Measurements from ENCODE around the gene ACTR1A.
"Not testable (repeated sequence)": the region's sequence is repeated elsewhere in the genome, so short reads cannot be mapped to it uniquely, and the experiment has no call there.

The ACTR1A gene

DNA sequence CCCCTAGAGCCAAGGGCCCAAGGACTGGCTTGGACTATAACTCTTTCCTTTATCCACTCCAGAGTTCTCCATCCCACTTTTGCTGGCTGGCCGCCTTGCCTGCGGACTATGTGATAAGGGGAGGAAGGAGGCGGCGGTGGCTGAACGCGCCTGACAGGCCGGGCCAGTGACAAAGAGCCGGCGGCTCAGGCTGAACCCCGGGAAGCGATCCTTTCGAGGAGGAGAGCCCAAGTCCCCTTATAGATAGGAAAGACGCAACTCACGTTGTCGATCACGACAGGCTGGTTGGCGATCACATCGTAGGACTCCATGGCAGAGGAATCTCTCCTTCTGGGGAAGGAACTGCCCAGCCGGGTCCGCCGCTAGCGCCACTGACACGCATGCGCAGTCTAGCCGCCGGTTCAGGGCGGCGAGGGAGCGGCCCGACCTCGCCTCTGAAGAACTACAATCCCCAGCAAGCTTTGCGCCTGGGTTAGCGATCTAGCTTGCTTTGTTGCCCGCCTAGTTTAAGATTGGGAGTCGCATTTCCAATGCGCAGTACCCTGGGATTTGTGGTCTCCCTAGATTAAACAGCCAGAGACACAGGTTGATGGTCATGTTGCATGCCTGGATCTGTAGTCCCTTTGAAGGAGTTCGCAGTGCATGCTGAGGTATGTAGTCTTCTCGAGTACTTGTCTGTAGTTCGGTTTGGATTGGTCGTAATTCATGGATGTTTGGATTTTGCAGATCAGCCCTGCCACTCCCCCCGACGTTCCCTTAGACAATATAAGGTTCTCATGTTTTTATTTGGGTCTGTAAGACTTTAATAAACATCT is at the start of gene ACTR1A:
ACTR1A (minus strand) TSS at position 376 of the 815 bp plus-strand sequence; CDS start at position 311, 65 bp downstream.
- peak; percentile 90 for DNase-seq (ENCODE audit: extremely low read depth in 1 of 2, low read depth in 1 of 2)

DNA sequence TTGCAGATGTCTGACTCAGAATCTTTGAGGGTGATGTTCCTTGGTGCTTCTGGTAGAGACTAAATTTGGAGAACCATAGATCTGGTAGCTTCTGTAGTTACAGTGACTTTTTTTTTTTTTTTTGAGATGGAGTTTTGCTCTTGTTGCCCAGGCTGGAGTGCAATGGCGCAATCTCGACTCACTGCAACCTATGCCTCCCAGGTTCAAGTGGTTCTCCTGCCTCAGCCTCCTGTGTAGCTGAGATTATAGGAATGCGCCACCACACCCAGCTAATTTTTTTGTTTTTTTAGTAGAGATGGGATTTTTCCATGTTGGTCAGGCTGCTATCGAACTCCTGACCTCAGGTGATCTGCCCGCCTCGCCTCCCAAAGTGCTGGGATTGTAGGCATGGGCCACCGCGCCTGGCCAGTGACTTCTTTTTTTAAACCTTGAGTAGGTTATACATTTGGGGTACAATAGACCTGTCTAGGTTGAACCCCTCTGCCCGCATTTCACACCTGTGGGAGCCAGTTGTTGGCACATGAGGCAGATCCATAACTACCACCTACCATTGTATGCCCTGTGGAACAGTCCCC is 48.2 kb upstream of the ACTR1A start:
- no peak for DNase-seq (ENCODE audit: extremely low read depth in 1 of 2, low read depth in 1 of 2)

DNA sequence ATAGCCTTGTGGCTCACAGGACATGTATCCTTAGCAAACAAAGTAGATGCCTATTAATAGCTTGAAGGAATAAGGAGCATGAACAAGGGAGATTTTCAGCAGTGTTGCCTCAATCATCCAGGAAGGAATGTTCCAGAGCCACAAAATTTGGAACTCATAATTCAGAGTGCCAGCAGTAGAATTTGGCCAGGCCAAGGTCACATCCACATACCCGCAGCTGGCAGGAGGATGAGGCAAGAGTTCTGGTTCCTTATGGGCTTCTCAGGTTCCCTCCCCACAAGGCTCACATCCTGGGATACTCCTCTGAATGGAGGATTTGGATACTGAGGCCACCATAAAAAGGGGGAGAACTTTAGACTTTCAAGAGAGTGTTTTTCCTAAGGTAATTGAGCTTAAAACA is 47.0 kb upstream of the ACTR1A start:
- no peak for DNase-seq (ENCODE audit: extremely low read depth in 1 of 2, low read depth in 1 of 2)

DNA sequence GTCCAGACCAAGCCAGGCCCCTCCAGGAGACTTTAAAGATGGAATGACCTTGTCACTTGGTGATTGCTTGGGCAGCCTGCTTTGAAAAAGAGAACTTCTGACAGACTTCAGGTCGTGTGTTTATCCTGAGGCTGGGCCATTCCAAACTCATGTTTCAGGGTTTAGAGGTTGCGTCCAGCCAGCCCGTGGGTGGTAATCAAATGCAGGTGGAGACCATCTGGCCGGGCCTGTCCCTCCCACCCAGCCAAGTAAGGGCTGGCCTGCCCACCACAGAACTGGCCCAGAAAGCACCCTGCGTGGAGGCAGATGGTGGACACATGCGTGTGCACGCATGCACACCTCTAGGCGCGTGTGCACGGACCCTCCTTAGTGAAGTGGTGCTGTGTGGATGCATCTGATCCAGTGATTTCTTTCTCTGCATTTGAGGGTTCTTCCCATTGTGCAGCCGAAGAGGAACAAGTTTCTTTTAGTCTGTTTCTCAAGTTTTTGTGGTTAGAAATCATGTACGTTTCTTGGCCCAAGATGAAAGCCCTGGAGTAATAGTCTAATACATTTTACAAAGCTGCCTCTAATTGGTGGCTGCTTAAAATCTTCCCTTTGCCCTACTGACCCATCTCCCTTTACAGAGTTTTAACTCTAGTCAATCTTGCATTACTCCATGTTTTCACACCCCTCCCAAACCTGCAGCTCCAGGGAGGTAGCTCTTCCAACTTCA is 44.3 kb upstream of the ACTR1A start:
- no peak for DNase-seq (ENCODE audit: extremely low read depth in 1 of 2, low read depth in 1 of 2)

DNA sequence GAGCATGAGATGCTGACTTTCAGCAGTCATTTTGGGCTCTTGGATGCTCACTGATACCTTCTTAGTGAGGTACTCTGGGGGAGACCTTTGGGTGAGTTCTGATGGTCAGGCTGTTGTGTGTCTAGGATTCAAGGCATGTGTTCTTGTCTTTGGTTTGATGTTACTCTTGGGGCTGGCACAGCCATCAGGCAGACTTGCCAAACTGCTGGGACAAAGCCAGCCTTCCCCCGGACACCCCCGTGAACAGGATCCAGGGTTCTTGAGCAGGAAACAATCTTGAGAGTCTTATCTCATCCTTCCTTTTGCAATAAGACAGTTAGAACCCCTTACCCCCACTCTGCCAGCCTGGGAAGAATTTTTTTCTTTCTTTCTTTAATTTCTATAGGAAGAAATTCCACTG is 43.5 kb upstream of the ACTR1A start:
- DNase-seq (ENCODE audit: extremely low read depth in 1 of 2, low read depth in 1 of 2) = no peak

DNA sequence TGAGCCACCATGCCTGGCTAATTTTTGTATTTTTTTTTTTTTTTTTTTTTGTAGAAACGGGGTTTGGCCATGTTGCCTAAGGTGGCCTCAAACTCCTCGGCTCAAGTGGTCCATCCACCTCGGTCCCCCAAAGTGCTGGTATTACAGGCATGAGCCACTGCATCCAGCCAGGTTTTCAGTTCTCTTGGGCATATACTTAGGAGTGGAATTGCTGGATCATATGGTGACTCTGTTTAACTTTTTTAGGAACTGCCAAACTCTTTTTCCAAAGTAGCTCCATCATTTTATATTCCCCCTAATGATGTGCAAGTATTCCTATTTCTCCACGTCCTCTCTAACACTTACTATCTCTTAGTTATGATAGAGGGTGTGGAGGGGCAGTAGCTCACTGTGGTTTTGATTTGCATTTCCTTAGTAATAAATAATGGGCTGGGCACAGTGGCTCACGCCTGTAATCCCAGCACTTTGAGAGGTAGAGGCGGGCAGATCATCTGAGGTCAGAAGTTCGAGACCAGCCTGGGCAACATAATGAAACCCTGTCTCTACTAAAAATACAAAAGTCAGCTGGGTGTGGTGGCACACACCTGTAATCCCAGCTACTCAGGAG is 42.9 kb upstream of the ACTR1A start:
- DNase-seq (ENCODE audit: extremely low read depth in 1 of 2, low read depth in 1 of 2) = no peak

DNA sequence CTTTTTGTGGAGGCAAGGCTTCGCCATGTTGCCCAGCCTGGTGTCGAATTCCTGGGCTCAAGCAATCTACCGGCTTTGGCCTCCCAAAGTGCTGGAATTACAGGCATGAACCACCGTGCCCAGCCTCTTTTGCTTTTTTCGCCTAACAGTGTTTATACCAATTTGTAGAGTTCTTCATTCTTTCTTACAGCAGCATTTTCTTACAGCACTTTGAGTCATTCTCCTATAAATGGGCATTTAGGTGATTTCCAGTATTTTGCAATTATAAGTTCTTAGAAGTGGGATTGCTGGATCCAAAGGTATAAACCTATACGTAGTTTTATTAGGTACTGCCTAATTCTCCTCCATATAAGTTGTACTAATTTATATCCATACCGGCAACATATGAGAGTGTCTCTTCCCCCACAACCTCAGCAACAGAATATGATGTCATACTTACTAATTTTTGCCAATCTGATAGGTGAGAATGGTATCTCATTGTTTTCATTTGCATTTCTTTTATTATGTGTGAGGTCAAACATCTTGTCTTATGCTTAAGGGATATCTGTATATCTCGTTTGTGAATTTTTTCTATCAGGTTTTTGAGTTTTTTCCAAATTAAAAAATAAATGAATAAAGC is 40.4 kb upstream of the ACTR1A start:
- no peak for DNase-seq (ENCODE audit: extremely low read depth in 1 of 2, low read depth in 1 of 2)

DNA sequence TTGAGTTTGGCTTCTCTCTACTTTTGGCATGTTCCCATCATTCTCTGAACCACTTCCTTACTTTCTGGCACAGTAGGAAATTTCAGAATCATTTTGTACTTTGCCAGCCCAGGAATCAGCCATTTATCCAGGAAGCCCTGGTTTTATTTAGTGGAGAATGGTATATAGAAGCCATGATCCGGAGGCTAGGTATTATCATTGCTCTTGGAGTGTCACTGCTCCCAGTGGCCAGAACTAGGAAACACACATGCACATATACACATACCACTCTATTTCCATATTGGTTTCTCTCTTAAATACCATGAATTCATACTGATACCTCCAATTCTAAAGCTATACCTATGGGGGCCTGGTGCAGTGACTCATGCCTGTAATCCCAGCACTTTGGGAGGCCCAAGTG is 37.5 kb upstream of the ACTR1A start:
- DNase-seq (ENCODE audit: extremely low read depth in 1 of 2, low read depth in 1 of 2) = no peak

DNA sequence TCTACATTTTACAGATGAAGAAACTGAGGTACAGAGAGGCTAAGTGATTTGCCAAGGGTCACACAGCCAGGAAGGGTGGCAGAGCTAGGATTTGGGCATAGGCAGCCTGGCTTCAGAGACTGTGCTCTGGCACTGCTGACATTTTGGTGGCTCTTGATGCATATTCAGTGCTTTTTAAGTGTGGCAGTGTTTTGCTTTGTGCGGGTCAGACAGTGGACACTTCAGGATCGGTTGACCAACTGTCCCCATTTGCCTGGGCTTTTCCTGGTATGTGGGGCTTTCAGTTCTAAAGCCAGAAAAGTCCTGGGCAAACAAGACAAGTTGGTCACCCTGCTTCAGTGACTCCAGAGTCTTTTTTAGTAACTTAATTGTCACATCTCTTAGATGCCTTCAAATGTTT is 36.3 kb upstream of the ACTR1A start:
- no peak for DNase-seq (ENCODE audit: extremely low read depth in 1 of 2, low read depth in 1 of 2)

DNA sequence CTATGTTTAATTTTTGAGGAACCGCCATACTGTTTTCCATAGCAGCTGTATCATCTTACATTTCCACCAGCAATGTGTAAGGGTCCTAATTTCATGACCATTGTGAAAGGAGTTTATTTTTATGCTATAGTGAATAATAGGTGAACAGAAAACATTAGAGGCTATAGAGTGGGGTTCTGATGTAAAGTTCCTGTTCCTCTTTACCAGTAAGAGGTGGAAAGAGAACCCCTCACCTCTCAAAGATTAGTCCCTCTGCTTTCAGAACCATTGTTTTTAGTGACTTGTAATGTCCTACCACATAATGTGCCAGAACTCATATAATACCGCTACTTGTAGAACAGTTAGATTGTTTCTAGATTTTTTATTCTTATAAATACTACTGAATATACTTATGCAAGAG is 35.4 kb upstream of the ACTR1A start:
- DNase-seq (ENCODE audit: extremely low read depth in 1 of 2, low read depth in 1 of 2) = no peak

DNA sequence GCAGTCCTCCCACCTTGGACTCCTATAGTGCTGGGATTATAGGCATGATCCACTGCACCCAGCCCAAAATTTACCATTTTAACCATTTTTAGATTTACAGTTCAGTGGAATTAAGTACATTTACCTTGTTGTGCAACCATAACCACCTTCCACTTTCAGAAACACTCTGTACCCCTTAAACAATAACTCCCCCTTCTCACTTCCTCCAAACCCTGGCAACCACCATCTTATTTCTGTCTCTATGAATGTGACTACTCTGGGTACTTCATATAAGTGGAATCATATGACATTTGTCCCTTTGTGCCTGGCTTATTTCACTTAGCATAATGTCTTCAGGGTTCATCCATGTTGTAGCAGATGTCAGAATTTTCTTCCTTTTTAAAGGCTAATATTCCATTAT is 34.9 kb upstream of the ACTR1A start:
- DNase-seq (ENCODE audit: extremely low read depth in 1 of 2, low read depth in 1 of 2) = no peak

DNA sequence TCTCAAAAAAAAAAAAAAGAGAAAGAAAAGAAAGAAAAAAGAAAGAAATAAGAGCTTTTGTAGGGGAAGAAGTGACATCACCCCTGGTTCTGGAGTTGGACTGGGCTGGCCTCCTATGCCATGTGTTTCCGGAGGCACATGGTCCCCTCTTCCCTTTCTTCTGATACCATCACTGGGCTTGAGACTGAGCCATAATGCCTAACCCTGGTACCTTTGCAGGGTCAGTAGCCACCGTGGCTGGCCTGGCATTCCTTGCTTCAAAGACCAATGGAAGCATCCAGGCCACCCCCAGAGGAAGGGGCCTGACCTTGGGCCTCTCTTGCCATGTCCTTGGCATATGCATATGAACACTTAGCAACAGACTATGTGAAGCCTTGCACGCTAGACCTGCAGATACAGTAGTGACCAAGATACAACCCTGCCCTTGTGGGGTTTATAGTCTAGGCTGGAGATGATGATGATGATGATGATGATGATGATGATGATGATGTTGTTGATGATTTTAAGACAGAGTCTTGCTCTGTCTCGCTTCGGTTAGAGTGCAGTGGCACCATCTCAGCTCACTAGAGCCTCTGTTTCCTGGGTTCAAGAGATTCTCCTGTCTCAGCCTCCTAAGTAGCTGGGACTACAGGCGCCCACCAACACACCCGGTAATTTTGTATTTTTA is 33.1 kb upstream of the ACTR1A start:
- no peak for DNase-seq (ENCODE audit: extremely low read depth in 1 of 2, low read depth in 1 of 2)

DNA sequence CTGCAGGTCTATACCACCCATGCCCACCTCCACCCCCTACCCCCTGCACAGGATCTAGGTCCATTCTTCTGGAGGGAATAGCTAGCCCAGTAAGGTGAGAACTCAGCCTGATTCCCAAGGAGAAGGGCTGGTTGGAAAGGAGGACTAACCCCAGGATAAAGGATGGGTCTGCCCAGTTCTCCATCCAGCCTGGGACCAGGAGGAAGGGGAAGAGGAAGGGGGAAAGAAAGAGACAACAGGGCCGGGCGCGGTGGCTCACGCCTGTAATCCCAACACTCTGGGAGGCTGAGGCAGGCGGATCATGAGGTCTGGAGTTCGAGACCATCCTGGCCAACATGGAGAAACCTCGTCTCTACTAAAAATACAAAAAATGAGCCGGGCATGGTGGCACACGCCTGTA is 32.5 kb upstream of the ACTR1A start:
- not testable (repeated sequence) for DNase-seq (ENCODE audit: extremely low read depth in 1 of 2, low read depth in 1 of 2)

DNA sequence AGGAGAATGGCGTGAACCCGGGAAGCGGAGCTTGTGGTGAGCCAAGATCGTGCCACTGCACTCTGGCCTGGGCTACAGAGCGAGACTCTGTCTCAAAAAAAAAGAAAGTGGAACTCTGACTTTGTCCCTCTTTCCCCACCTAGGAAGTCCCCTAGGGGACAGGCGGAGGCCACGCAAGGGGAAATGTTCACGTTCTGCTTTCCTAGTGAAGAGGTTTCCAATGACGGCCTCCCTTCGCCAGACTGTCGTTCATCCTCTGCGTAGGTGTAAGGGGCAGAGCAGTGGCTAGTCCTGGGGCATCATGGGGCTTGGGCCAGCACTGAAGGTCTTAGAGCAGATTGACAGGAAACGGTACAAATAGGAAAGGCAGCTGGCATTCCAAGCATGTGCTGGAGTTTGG is 31.8 kb upstream of the ACTR1A start:
- DNase-seq (ENCODE audit: extremely low read depth in 1 of 2, low read depth in 1 of 2) = no peak

DNA sequence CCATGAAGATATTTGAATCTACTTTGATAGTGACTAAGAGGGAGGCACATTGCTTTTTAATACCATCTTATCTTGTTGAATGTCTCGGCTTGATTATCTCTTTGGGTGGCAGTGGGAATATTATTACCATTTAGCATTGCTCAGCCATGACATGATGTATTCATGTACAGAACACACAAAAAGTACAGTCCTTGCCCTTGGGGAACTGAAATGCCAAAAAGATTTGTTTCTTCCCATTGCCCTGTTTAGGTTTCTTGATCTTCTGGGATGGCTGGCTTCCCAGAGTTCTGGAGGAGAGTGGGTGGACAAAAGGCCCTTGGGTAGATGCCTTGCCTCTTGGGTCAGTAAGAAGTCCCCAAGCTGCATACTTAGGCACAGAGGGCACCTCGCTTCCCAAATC is 25.0 kb upstream of the ACTR1A start:
- no peak for DNase-seq (ENCODE audit: extremely low read depth in 1 of 2, low read depth in 1 of 2)

DNA sequence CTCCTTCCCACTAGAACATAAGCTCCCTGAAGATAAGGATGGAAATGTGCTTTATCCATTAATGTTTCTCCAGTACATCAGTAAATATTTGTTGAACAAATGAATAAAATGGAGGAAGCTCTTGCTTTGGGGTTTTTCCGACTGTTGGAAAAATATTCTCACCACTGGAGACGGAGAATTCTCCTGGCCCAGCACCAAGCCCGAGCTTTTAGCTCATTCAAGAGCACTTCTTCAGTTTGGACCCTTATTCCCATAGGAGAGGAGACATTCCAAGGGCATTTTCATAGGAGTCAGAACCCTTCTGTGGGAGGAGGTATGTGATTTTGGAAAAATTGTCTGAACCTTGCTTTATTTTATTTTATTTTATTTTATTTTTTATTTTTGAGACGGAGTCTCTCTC is 22.2 kb upstream of the ACTR1A start:
- DNase-seq (ENCODE audit: extremely low read depth in 1 of 2, low read depth in 1 of 2) = no peak

DNA sequence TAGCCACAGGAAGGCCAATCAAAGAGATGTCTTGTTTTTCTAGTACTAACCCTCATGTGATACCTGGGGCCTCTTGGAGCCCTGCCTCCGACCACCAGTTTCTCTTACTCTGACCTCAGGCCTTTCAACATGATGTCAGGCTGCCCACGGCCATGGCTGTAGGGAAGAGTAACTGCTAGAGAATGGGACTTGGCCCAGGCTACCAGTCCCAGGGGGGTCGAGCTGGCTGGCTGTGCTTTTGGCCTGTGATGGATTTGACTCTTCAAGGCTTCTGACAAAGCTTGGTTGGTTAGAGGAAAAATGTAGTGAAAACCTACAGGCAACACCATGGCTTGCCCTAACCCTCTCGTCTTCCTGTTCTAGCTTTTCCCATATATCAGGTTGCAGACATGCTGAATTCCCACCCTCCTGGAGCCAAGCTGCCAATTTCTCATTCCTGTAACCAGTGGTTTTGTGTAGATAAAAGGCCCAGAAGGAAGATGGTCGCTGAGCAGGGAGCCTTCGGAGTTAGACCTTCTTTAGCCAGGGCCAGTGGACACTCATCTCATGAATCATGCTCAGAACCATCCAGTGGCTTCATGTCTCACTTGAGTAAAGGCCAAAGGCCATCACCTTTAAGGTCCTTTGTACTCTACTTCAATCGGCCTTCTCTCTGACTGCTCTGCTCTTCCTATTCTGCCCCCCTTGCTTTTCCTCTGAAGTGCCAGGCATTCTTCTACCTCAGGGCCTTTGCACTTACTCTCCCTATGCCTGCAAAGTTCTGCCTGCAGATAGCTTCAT is 20.9 kb upstream of the ACTR1A start:
- DNase-seq (ENCODE audit: extremely low read depth in 1 of 2, low read depth in 1 of 2) = no peak

DNA sequence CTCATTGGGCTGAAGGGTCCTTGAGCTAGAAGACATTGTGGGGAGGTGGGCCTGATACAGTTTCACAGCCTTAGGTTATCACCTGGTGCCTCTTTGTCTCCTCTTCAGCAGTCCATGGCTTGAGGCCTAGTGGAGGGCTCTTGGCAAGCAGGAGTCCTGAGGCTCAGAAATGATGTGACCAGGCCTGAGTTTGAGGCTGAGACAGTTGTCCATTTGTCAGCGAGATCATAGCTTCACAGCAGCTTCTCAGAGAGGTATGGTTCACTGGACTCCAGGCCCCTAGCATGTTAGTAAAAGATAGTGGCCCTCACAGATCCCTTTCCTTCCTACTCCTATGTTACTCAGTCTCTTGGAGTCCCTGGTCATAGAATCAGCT is 20.4 kb upstream of the ACTR1A start:
- DNase-seq (ENCODE audit: extremely low read depth in 1 of 2, low read depth in 1 of 2) = no peak

DNA sequence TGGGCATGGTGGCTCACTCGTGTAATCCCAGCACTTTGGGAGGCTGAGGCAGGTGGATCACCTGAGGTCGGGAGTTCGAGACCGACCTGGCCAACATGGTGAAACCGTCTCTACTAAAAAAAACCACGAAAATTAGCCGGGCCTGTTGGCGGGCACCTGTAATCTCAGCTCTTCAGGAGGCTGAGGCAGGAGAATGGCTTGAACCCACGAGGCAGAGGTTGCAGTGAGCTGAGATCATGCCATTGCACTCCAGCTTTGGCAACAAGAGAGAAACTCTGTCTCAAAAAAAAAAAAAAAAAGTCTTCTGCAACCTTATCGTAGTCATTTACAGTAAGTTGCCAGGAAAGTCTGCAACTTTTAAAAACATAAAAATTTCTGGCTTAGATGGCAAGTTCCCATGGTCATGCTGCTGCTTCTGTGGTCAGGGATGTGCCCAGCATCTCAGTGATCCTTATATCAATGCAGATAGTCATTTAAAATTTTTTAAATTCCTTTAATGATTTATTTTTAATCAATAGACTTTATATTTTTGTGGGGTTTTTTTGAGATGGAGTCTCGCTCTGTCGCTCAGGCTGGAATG is 16.8 kb upstream of the ACTR1A start:
- no peak for DNase-seq (ENCODE audit: extremely low read depth in 1 of 2, low read depth in 1 of 2)

DNA sequence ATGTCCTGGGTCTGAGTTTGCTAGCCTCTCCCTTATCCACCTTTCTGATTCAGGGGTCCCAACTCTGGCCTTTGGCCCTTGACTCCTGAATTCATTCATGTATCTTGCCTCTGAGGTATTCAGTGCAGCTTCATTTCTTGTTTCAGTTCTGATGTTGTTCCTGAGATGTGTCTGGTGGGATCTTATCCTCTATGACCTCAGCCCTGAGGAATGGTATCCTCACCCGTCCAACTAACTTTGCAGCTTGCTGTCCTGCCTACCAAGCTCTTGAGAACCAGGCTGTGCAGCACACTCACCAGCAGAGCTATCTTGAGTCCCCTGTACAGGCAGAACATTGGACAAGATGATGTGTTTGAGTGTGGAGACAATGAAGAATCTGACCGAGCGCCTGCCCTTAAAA is 15.0 kb upstream of the ACTR1A start:
- DNase-seq (ENCODE audit: extremely low read depth in 1 of 2, low read depth in 1 of 2) = no peak

Measured in activated CD8-positive, alpha-beta memory T cell treated with anti-CD3 and anti-CD28 coated beads for 1 hour (primary cell).